ENCODE measurements around the gene SCARB1. TPM values are rescaled to one million over a fixed set of nuclear protein-coding genes. Genes with fewer than 3 reads are reported as not detected.

SCARB1 gene
- total RNA-seq, 1 donor from 2014 or later, result 11.1 TPM

GRCh38 chr12:124862768-124863415, 772 bp downstream of the SCARB1 start:
- no peak for DNase-seq
- peak overlapping the region; percentile 52 for H3K27ac ChIP-seq (replicated peaks)
- H3K27me3 ChIP-seq (ENCODE audit: low read depth), result no peaks in the 10 kb centered on the region

GRCh38 chr12:124861898-124862676, 1.6 kb downstream of the SCARB1 start:
- intact Hi-C loops (cut with micrococcal nuclease), result no loop called here
- no peak for DNase-seq
- no peak for TF ChIP-seq CTCF (IDR thresholded peaks at IDR 0.05; ENCODE audit: borderline replicate concordance)
- Histone ChIP-seq H3K36me3 (no peaks in the 10 kb centered on the region), H3K27ac (replicated peaks) (no peak overlapping the region), H3K27me3 (ENCODE audit: low read depth) (no peaks in the 10 kb centered on the region), H3K4me3 (no peak overlapping the region), H3K9me3 (replicated peaks) (no peaks in the 10 kb centered on the region), H3K4me1 (peaks cover 30% of the 10 kb centered on the region)

More at GRCh38 chr12:124862768-124863415, 772 bp downstream of the SCARB1 start:
- intact Hi-C loops (cut with micrococcal nuclease), result no loop called here
- no peak for TF ChIP-seq CTCF (IDR thresholded peaks at IDR 0.05; ENCODE audit: borderline replicate concordance)
- no peaks in the 10 kb centered on the region for H3K36me3 ChIP-seq
- H3K9me3 ChIP-seq (replicated peaks), result no peaks in the 10 kb centered on the region
- H3K4me1 ChIP-seq, result peaks cover 29% of the 10 kb centered on the region
- H3K4me3 ChIP-seq, result peak overlapping the region; percentile 78

- H3K9me3 ChIP-seq (replicated peaks), result no peaks in the 10 kb centered on the region
- H3K27me3 ChIP-seq (ENCODE audit: low read depth), result no peaks in the 10 kb centered on the region
- DNase-seq, result peak; percentile 71
- H3K36me3 ChIP-seq, result no peaks in the 10 kb centered on the region
- H3K27ac ChIP-seq (replicated peaks), result peak overlapping the region; percentile 5
- H3K4me3 ChIP-seq, result no peak overlapping the region
- intact Hi-C loops (cut with micrococcal nuclease), result no loop called here
- H3K4me1 ChIP-seq, result peaks cover 36% of the 10 kb centered on the region
- TF ChIP-seq CTCF (IDR thresholded peaks at IDR 0.05; ENCODE audit: borderline replicate concordance), result no peak
These were observed 2.2 kb downstream of the SCARB1 start for GRCh38 chr12:124861492-124861891.

GRCh38 chr12:124857921-124858461, 5.7 kb downstream of the SCARB1 start:
- no peak for DNase-seq
- no peaks in the 10 kb centered on the region for H3K36me3 ChIP-seq
- H3K9me3 ChIP-seq (replicated peaks), result no peaks in the 10 kb centered on the region
- no peak overlapping the region for H3K4me3 ChIP-seq
- H3K27me3 ChIP-seq (ENCODE audit: low read depth), result no peaks in the 10 kb centered on the region
- TF ChIP-seq CTCF (IDR thresholded peaks at IDR 0.05; ENCODE audit: borderline replicate concordance), result no peak
- H3K27ac ChIP-seq (replicated peaks), result no peak overlapping the region
- H3K4me1 ChIP-seq, result peaks cover 56% of the 10 kb centered on the region
- intact Hi-C loops (cut with micrococcal nuclease), result no loop called here

GRCh38 chr12:124856842-124857178, 6.9 kb downstream of the SCARB1 start:
- DNase-seq, result no peak
- H3K9me3 ChIP-seq (replicated peaks), result no peaks in the 10 kb centered on the region
- H3K36me3 ChIP-seq, result no peaks in the 10 kb centered on the region
- intact Hi-C loops (cut with micrococcal nuclease), result no loop called here
- no peaks in the 10 kb centered on the region for H3K27me3 ChIP-seq (ENCODE audit: low read depth)
- peaks cover 54% of the 10 kb centered on the region for H3K4me1 ChIP-seq
- no peak for TF ChIP-seq CTCF (IDR thresholded peaks at IDR 0.05; ENCODE audit: borderline replicate concordance)
- H3K4me3 ChIP-seq, result peak overlapping the region; percentile 20
- H3K27ac ChIP-seq (replicated peaks), result peak overlapping the region; percentile 66
